Neuron (in vitro differentiated cells): ENCODE results near the gene ABHD1.
"Not testable (repeated sequence)": the region's sequence is repeated elsewhere in the genome, so short reads cannot be mapped to it uniquely, and the experiment has no call there.

Experiments
- H2AFZ ChIP-seq: one replicate; pipeline ENCODE4 v1.6.1; 2013; ENCODE audit warnings: low read depth, mild to moderate bottlenecking, inconsistent platforms, low read length, moderate library complexity
- H3K27me3 ChIP-seq: one replicate; pipeline ENCODE4 v1.6.1; 2013; ENCODE audit warnings: low read length; ENCODE audit not compliant: insufficient read depth
- H3K36me3 ChIP-seq: one replicate; pipeline ENCODE4 v1.6.1; 2013; ENCODE audit warnings: low read length; ENCODE audit not compliant: insufficient read depth
- H3K4me1 ChIP-seq: one replicate; pipeline ENCODE4 v1.6.1; 2013; ENCODE audit warnings: low read length; ENCODE audit not compliant: insufficient read depth
- H3K4me3 ChIP-seq: 2 replicates; pipeline ENCODE4 v1.5.1; 2013; ENCODE audit warnings: mild to moderate bottlenecking, low read length, moderate library complexity
- H3K9me3 ChIP-seq: one replicate; pipeline ENCODE4 v1.6.1; 2013; ENCODE audit warnings: low read length

ABHD1 gene

DNA sequence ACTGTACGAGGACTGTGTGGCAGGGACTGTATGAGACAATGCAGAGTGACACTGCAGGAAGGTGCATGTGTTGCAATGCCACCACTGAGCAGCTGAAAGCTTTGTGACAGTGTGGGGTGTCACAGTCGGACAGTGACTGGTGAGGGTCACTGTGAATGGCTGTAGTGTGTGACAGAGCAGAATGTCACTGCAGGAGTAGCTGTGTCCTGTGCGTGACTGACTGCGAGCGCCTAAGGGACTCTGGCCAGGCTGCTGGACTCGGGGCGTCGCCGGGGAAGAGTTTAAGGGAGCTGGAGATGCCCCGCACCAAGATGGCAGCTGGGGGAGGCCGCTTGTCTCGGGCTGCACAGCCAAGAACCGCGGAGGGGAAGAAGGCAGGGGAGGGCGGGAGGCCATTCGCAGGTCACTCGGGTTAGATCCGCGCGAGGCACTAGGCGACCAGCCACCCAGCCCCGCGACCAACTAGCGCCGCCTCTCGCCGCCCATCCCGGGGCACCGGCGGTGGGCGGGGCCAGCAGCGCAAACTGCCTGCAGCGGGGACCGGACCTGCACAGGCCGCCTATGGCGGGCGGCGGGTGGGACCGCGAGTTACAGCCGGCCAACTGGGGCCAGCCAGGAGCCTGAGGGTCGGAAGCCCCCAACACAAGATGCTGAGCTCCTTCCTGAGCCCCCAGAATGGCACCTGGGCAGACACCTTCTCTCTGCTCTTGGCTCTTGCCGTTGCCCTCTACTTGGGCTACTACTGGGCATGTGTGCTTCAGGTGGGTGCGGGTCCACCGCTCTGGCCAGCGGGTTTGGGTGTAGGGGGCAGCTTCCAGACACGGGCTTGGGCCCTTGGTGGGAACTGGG is at the start of gene ABHD1:
Gene ABHD1, plus strand, starts transcription at position 514 of the 849 bp plus-strand sequence. Its CDS starts 134 bp downstream, at position 648.
- Histone ChIP-seq H3K4me3 (peak within 1 kb of the TSS; percentile 37), H2AFZ (peak within 1 kb of the TSS; percentile 58), H3K27me3 (peaks cover 49% of the 10 kb centered on the region)

GRCh38 chr2:27074738-27075565 is 48.7 kb upstream of the ABHD1 start:
- H3K27me3 ChIP-seq: no peaks in the 10 kb centered on the region
- H3K4me3 ChIP-seq: no peak overlapping the region
- H3K4me1 ChIP-seq: peaks cover 39% of the 10 kb centered on the region
- H3K36me3 ChIP-seq: peaks cover 6% of the 10 kb centered on the region
- no peak overlapping the region for H2AFZ ChIP-seq
- no peaks in the 10 kb centered on the region for H3K9me3 ChIP-seq

More for the DNA sequence above, at the start of gene ABHD1:
- peaks cover under 1% of the 10 kb centered on the region for H3K4me1 ChIP-seq
- H3K36me3 ChIP-seq: no peaks in the 10 kb centered on the region
- H3K9me3 ChIP-seq: no peaks in the 10 kb centered on the region

- not testable (repeated sequence) for H3K27me3 ChIP-seq, H3K36me3 ChIP-seq
Measured at GRCh38 chr2:27075566-27075871, 48.1 kb upstream of the ABHD1 start.

DNA sequence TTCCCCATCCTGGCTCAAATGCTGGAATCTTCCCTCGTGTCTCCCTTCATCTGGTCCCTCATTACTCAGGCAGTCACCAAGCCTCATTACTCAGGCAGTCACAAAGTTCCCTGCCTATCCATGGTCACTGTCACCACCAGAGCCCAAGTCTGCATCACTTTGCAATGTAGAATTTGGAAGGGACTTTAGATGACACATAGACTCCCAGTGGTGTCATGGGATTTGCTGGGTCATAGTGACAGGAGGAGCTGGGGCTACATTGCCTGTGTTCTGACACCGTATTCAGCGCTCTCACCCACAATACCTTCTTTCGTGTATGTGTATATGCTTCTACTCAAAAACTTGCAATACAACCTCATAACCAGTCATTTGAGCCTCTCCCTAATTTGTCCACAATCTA is 47.3 kb upstream of the ABHD1 start:
- Histone ChIP-seq H3K4me3 (no peak overlapping the region), H2AFZ (no peak overlapping the region), H3K9me3 (no peaks in the 10 kb centered on the region), H3K27me3 (no peaks in the 10 kb centered on the region), H3K4me1 (peaks cover 34% of the 10 kb centered on the region), H3K36me3 (no peaks in the 10 kb centered on the region)

More at GRCh38 chr2:27075566-27075871, 48.1 kb upstream of the ABHD1 start:
- peaks cover 34% of the 10 kb centered on the region for H3K4me1 ChIP-seq
- not testable (repeated sequence) for H2AFZ ChIP-seq, H3K4me3 ChIP-seq, H3K9me3 ChIP-seq

DNA sequence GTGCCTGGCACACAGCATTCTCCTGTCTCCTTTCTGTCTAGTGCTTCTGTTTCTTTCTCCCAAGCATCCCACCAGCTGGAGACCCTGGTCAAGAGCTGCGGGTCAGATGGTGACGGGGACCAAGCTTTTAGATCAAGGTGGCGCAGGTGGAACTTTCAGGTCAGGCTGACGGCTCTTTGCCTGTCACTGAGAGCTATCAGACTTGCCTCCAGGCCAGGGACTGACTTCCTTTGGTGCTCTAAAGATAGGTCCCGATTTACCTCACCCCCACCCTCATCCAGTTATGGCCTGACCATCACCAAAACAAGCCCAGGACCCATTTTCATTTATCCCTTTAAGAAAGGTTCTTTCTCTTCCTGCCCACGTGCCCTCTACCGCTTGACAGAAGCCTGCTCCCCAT is 46.4 kb upstream of the ABHD1 start:
- H3K27me3 ChIP-seq: no peaks in the 10 kb centered on the region
- H3K4me3 ChIP-seq: no peak overlapping the region
- no peak overlapping the region for H2AFZ ChIP-seq
- H3K36me3 ChIP-seq: no peaks in the 10 kb centered on the region
- peaks cover 35% of the 10 kb centered on the region for H3K4me1 ChIP-seq
- H3K9me3 ChIP-seq: no peaks in the 10 kb centered on the region

GRCh38 chr2:27078267-27079194 is 45.1 kb upstream of the ABHD1 start, which contains the start of gene EMILIN1:
EMILIN1 (plus strand) TSS chr2:27078615; CDS start chr2:27079066, 451 bp downstream.
- peaks cover 29% of the 10 kb centered on the region for H3K4me1 ChIP-seq
- H3K27me3 ChIP-seq: no peaks in the 10 kb centered on the region

GRCh38 chr2:27079233-27080139 is 44.1 kb upstream of the ABHD1 start:
- Histone ChIP-seq H3K36me3 (no peaks in the 10 kb centered on the region), H3K4me1 (peaks cover 29% of the 10 kb centered on the region), H2AFZ (no peak overlapping the region), H3K9me3 (no peaks in the 10 kb centered on the region), H3K27me3 (no peaks in the 10 kb centered on the region), H3K4me3 (no peak overlapping the region)

More at GRCh38 chr2:27078267-27079194, 45.1 kb upstream of the ABHD1 start, which contains the start of gene EMILIN1:
- Histone ChIP-seq H3K9me3 (no peaks in the 10 kb centered on the region), H3K4me3 (no peak within 1 kb of the TSS), H3K36me3 (no peaks in the 10 kb centered on the region), H2AFZ (peak within 1 kb of the TSS; percentile 64)

DNA sequence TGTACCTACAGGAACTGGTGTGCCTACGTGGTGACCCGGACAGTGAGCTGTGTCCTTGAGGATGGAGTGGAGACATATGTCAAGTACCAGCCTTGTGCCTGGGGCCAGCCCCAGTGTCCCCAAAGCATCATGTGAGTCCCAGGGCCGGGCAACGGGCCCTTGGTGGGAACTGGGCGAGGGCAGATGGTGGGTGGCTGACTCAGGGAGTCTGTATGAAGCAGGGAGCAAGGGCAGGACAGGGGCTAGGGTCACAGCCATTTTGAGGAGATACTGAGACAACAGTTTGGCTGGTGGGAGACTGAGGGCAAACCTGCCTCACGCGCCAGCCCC is 43.5 kb upstream of the ABHD1 start:
- H3K4me3 ChIP-seq: no peak overlapping the region

DNA sequence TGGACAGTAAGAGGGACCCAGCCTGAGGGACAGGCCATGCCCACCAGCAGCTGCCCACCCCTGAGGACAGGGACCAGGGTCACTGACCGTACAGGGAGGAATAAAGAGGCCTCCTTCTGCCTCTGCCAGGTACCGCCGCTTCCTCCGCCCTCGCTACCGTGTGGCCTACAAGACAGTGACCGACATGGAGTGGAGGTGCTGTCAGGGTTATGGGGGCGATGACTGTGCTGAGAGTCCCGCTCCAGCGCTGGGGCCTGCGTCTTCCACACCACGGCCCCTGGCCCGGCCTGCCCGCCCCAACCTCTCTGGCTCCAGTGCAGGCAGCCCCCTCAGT is 43.0 kb upstream of the ABHD1 start:
- Histone ChIP-seq H3K4me3 (no peak overlapping the region), H3K9me3 (no peaks in the 10 kb centered on the region), H3K36me3 (no peaks in the 10 kb centered on the region), H3K4me1 (peaks cover 32% of the 10 kb centered on the region), H2AFZ (no peak overlapping the region), H3K27me3 (no peaks in the 10 kb centered on the region)

More for the DNA sequence above, 43.5 kb upstream of the ABHD1 start:
- Histone ChIP-seq H3K9me3 (no peaks in the 10 kb centered on the region), H3K27me3 (no peaks in the 10 kb centered on the region), H3K36me3 (no peaks in the 10 kb centered on the region), H2AFZ (no peak overlapping the region), H3K4me1 (peaks cover 29% of the 10 kb centered on the region)

GRCh38 chr2:27081984-27082772 is 41.4 kb upstream of the ABHD1 start:
- no peaks in the 10 kb centered on the region for H3K27me3 ChIP-seq
- no peak overlapping the region for H3K4me3 ChIP-seq
- no peak overlapping the region for H2AFZ ChIP-seq

DNA sequence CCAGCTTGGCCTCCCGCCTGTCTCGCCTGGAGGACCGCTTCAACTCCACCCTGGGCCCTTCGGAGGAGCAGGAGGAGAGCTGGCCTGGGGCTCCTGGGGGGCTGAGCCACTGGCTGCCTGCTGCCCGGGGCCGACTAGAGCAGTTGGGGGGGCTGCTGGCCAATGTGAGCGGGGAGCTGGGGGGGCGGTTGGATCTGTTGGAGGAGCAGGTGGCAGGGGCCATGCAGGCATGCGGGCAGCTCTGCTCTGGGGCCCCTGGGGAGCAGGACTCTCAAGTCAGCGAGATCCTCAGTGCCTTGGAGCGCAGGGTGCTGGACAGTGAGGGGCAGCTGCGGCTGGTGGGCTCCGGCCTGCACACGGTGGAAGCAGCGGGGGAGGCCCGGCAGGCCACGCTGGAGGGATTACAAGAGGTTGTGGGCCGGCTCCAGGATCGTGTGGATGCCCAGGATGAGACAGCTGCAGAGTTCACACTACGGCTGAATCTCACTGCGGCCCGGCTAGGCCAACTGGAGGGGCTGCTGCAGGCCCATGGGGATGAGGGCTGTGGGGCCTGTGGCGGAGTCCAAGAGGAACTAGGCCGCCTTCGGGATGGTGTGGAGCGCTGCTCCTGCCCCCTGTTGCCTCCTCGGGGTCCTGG is 40.7 kb upstream of the ABHD1 start:
- peaks cover 26% of the 10 kb centered on the region for H3K4me1 ChIP-seq
- no peaks in the 10 kb centered on the region for H3K27me3 ChIP-seq
- no peak overlapping the region for H2AFZ ChIP-seq
- no peaks in the 10 kb centered on the region for H3K36me3 ChIP-seq
- H3K4me3 ChIP-seq: no peak overlapping the region
- no peaks in the 10 kb centered on the region for H3K9me3 ChIP-seq

More at GRCh38 chr2:27081984-27082772, 41.4 kb upstream of the ABHD1 start:
- Histone ChIP-seq H3K36me3 (no peaks in the 10 kb centered on the region), H3K9me3 (no peaks in the 10 kb centered on the region), H3K4me1 (peaks cover 24% of the 10 kb centered on the region)
